Caco-2 (cell line): ENCODE results near the gene STYXL2. TPM values are rescaled to one million over a fixed set of nuclear protein-coding genes. Genes with fewer than 3 reads are reported as not detected.

ENCODE experiments used
- BruUV-seq: library from RNA; stranded (reverse); fragments of 400-500 nt; replicated peaks from 2 replicates; lab custom pipeline; 2021; lab: Mats Ljungman, UMichigan
- CTCF ChIA-PET: fragments of 300-600 bp; sonication (Branson Sonifier 250); formaldehyde crosslinking; loops from one replicate; lab custom pipeline; 2022; ENCODE audit warnings: antibody characterized with exemption; lab: Charles Lee
- POLR2A ChIA-PET: fragments of 300-600 bp; sonication (Branson Sonifier 250); formaldehyde crosslinking; loops from one replicate; lab custom pipeline; 2022; ENCODE audit warnings: antibody characterized with exemption; lab: Charles Lee
- DNase-seq, 2 experiments: peaks; one replicate each; pipeline versions ENCODE4 v3.0.0 to v3.0.0-alpha.2; 2020 to 2022
- H3K27me3 ChIP-seq: replicated peaks from 2 replicates; pipeline ENCODE4 v1.6.0; 2011; ENCODE audit warnings: low read length; ENCODE audit not compliant: control insufficient read depth, insufficient read depth
- H3K36me3 ChIP-seq: 2 replicates; pipeline ENCODE4 v1.5.1; 2011; ENCODE audit warnings: low read length; ENCODE audit not compliant: control insufficient read depth, insufficient read depth
- H3K4me1 ChIP-seq: fragments of 250-450 bp; sonication (Bioruptor Pico); 2 replicates; pipeline ENCODE4 v1.5.1; 2020; ENCODE audit warnings: mild to moderate bottlenecking
- H3K4me3 ChIP-seq: 2 replicates; pipeline ENCODE4 v1.5.1; 2011; ENCODE audit warnings: low read depth, mild to moderate bottlenecking, control low read depth, low read length
- H3K9me3 ChIP-seq: fragments of 250-450 bp; sonication (Bioruptor Pico); 2 replicates; pipeline ENCODE4 v1.5.1; 2020; ENCODE audit warnings: mild to moderate bottlenecking, moderate library complexity
- H3K27ac Mint-ChIP-seq: one replicate; pipeline ENCODE4 v1.8.0; 2022; ENCODE audit warnings: mixed read lengths; ENCODE audit not compliant: unreplicated experiment
- H3K27me3 Mint-ChIP-seq: one replicate; pipeline ENCODE4 v1.8.0; 2022; ENCODE audit warnings: mixed read lengths; ENCODE audit not compliant: insufficient read depth, unreplicated experiment
- H3K36me3 Mint-ChIP-seq: one replicate; pipeline ENCODE4 v1.8.0; 2022; ENCODE audit warnings: mild to moderate bottlenecking, mixed read lengths; ENCODE audit not compliant: insufficient read depth, unreplicated experiment
- H3K4me1 Mint-ChIP-seq: one replicate; pipeline ENCODE4 v1.8.0; 2022; ENCODE audit warnings: low read depth, mixed read lengths; ENCODE audit not compliant: unreplicated experiment
- H3K4me3 Mint-ChIP-seq: one replicate; pipeline ENCODE4 v1.8.0; 2022; ENCODE audit warnings: mild to moderate bottlenecking, moderate library complexity, mixed read lengths; ENCODE audit not compliant: unreplicated experiment
- H3K9me3 Mint-ChIP-seq: one replicate; pipeline ENCODE4 v1.8.0; 2022; ENCODE audit warnings: mixed read lengths; ENCODE audit not compliant: unreplicated experiment
- intact Hi-C: fragments of 100-400 bp; cut with micrococcal nuclease; formaldehyde crosslinking; loops from one replicate; pipeline ENCODE4 v1.10.0; 2022; ENCODE audit not compliant: unreplicated experiment
- total RNA-seq: library from RNA; stranded (reverse); gene quantifications from 2 replicates; pipeline ENCODE4 v1.2.3, GENCODE V29; 2022
- TF ChIP-seq, protein P1 (sequence below), 2 experiments: fragments of 200-600 bp in 1 of 2; IDR thresholded peaks; 1 replicate in 1 of 2; 2 replicates in 1 of 2; pipeline versions ENCODE4 v1.5.1 to v1.8.0; 2011 to 2022; ENCODE audit warnings: antibody characterized with exemption in 1 of 2, control low read depth in 1 of 2, inconsistent platforms in 1 of 2, low read depth in 1 of 2, low read length in 1 of 2, mild to moderate bottlenecking in 1 of 2, moderate library complexity in 1 of 2; ENCODE audit not compliant: insufficient read depth in 1 of 2, severe bottlenecking in 1 of 2, unreplicated experiment in 1 of 2

Gene STYXL2
- total RNA-seq, 1 experiment from 2014 or later = not detected

DNA sequence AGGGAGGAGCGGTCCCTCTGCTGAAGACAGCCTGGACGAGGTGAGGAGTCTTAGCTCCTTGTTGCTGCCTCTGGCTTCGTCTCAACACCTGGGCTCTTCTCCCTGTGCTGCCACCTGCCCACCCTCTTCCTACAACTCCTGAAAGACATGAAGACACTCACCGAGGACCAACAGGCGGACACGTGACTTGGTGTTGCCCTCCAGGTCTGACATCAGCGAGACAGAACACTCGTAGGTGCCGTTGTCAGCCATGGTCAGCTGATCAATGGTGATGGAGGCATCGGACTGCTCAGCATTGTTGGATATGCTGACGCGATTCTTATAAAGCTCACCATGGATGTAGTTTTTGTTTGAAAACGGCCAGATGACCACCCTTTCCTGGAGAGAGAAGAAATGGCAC is 25.1 kb upstream of the STYXL2 start:
- CTCF ChIA-PET = no interaction called here
- Mint-ChIP-seq H3K9me3 (no peaks in the 10 kb centered on the region), H3K36me3 (no peaks in the 10 kb centered on the region), H3K4me1 (no peaks in the 10 kb centered on the region), H3K4me3 (no peak overlapping the region), H3K27ac (no peak overlapping the region), H3K27me3 (no peaks in the 10 kb centered on the region)
- no peaks in the 10 kb centered on the region for H3K27me3 ChIP-seq
- no TSS peak for BruUV-seq
- no peaks in the 10 kb centered on the region for H3K4me1 ChIP-seq
- no peak overlapping the region for H3K4me3 ChIP-seq
- H3K36me3 ChIP-seq = no peaks in the 10 kb centered on the region
- H3K9me3 ChIP-seq = no peaks in the 10 kb centered on the region
- DNase-seq = no peak
- TF ChIP-seq, protein P1, sequence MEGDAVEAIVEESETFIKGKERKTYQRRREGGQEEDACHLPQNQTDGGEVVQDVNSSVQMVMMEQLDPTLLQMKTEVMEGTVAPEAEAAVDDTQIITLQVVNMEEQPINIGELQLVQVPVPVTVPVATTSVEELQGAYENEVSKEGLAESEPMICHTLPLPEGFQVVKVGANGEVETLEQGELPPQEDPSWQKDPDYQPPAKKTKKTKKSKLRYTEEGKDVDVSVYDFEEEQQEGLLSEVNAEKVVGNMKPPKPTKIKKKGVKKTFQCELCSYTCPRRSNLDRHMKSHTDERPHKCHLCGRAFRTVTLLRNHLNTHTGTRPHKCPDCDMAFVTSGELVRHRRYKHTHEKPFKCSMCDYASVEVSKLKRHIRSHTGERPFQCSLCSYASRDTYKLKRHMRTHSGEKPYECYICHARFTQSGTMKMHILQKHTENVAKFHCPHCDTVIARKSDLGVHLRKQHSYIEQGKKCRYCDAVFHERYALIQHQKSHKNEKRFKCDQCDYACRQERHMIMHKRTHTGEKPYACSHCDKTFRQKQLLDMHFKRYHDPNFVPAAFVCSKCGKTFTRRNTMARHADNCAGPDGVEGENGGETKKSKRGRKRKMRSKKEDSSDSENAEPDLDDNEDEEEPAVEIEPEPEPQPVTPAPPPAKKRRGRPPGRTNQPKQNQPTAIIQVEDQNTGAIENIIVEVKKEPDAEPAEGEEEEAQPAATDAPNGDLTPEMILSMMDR (IDR thresholded peaks at IDR 0.05; ENCODE audit: insufficient read depth in 1 of 2, low read depth in 1 of 2, low read length in 1 of 2, severe bottlenecking in 1 of 2, unreplicated experiment in 1 of 2) = no peak
- POLR2A ChIA-PET = interaction anchor here (0.9 to 1.5 kb wide), 2 partner anchors 151 to 152 kb away, joined by 3 read pairs; partner anchors contain the start of gene POU2F1
- intact Hi-C loops = no loop called here

DNA sequence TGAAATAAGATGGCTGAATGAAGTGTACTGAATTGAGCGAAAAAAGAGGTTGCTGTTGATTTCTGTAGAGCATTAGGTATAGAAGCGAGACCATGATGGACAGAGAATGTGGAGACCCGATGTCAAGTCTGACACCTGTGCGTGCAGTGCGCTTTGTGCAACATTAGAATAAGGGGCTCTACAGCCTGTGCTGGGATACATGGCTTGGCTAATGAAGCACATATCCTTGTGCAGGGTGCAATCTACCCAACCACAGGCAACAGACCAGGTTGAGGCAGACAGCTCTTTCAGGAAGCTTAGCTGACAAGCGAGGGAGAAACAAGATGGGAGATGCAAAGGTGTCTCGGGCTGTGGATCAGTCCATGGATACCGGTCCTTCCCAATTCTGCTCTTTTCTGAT is 22.6 kb upstream of the STYXL2 start:
- TF ChIP-seq, protein P1 (IDR thresholded peaks at IDR 0.05; ENCODE audit: insufficient read depth in 1 of 2, low read depth in 1 of 2, low read length in 1 of 2, severe bottlenecking in 1 of 2, unreplicated experiment in 1 of 2) = no peak
- Mint-ChIP-seq H3K36me3 (no peaks in the 10 kb centered on the region), H3K4me1 (no peaks in the 10 kb centered on the region), H3K4me3 (no peak overlapping the region), H3K9me3 (no peaks in the 10 kb centered on the region), H3K27ac (no peak overlapping the region), H3K27me3 (no peaks in the 10 kb centered on the region)
- ChIA-PET CTCF (no interaction called here), POLR2A (no interaction called here)
- intact Hi-C loops = no loop called here
- H3K9me3 ChIP-seq = no peaks in the 10 kb centered on the region
- no peak for DNase-seq
- no peaks in the 10 kb centered on the region for H3K36me3 ChIP-seq
- no peaks in the 10 kb centered on the region for H3K4me1 ChIP-seq
- no peaks in the 10 kb centered on the region for H3K27me3 ChIP-seq
- H3K4me3 ChIP-seq = no peak overlapping the region
- no TSS peak for BruUV-seq

DNA sequence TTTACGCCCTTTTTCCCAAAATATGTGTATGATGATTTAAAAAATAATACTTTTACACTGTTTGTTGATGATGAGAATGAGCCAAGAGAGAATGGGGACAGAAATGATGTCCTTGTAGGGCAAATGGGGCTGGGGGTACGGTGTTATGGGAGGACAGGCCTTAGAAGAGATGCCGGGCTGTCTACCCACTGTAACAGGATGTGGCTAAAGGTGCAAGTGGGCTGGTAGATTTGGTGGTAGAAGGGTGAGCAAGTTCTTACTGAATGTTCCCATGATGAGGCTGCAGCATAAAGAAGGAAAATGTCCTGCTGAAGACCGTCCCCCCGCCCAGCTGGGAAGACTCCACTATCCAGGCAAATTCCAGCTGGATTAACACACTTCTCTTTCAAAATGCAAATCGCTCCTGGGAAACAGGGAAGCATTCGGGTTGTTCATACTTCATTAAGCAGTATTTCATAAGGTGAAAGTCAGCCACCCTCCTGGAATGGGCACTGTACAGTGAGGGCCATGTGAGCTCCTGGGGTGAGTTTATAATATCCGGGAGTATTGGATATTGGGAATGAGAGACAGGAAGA is 17.7 kb upstream of the STYXL2 start:
- H3K4me1 Mint-ChIP-seq = no peaks in the 10 kb centered on the region
- H3K36me3 ChIP-seq = no peaks in the 10 kb centered on the region
- no peaks in the 10 kb centered on the region for H3K27me3 ChIP-seq
- H3K9me3 Mint-ChIP-seq = peaks cover 13% of the 10 kb centered on the region
- H3K4me3 ChIP-seq = no peak overlapping the region
- ChIA-PET CTCF (no interaction called here), POLR2A (no interaction called here)
- no peaks in the 10 kb centered on the region for H3K27me3 Mint-ChIP-seq
- no peaks in the 10 kb centered on the region for H3K9me3 ChIP-seq
- BruUV-seq = no TSS peak
- TF ChIP-seq, protein P1 (IDR thresholded peaks at IDR 0.05; ENCODE audit: insufficient read depth in 1 of 2, low read depth in 1 of 2, low read length in 1 of 2, severe bottlenecking in 1 of 2, unreplicated experiment in 1 of 2) = no peak
- H3K4me3 Mint-ChIP-seq = no peak overlapping the region
- no peaks in the 10 kb centered on the region for H3K4me1 ChIP-seq
- no peaks in the 10 kb centered on the region for H3K36me3 Mint-ChIP-seq
- no peak for DNase-seq
- H3K27ac Mint-ChIP-seq = no peak overlapping the region
- intact Hi-C loops = no loop called here
